Right cardiac atrium (tissue), 5 donors: Measurements from ENCODE around the gene ABCA7. TPM values are rescaled to one million over a fixed set of nuclear protein-coding genes. Genes with fewer than 3 reads are reported as not detected.

Experiments
- ATAC-seq, 2 donors: fragments of 200-7000 bp; cut with Tn5 transposase; one replicate each; pipeline versions ENCODE4 v1.8.0 to v1.9.1; 2020; ENCODE audit warnings: moderate library complexity in 2 of 2, mild to moderate bottlenecking in 1 of 2
- DNase-seq, 3 donors: peaks; one replicate each; pipeline ENCODE4 v3.0.0-alpha.2; 2020
- H3K27ac ChIP-seq: one replicate; pipeline ENCODE4 v1.5.1; 2013; ENCODE audit warnings: mild to moderate bottlenecking, low read length, control low read depth, moderate library complexity
- H3K27me3 ChIP-seq: one replicate; pipeline ENCODE4 v1.6.1; 2013; ENCODE audit not compliant: control insufficient read depth, insufficient read depth
- H3K4me1 ChIP-seq: one replicate; pipeline ENCODE4 v1.6.1; 2013; ENCODE audit warnings: low read length; ENCODE audit not compliant: control insufficient read depth, insufficient read depth
- H3K4me3 ChIP-seq: one replicate; pipeline ENCODE4 v1.5.1; 2013; ENCODE audit warnings: low read length, control low read depth
- H3K9me3 ChIP-seq: one replicate; pipeline ENCODE4 v1.6.1; 2013; ENCODE audit warnings: low read length; ENCODE audit not compliant: control insufficient read depth
- whole genome bisulfite sequencing: extraction: QIAGEN DNeasy Blood & Tissue Kit; methylation state at CpG from one replicate; pipeline ENCODE4 v1.1.7; 2013; 5-methylcytosine and 5-hydroxymethylcytosine counted together
- intact Hi-C, 4 donors: fragments of 100-400 bp; cut with DNase I; formaldehyde crosslinking; loops; one replicate each; pipeline versions ENCODE4 v1.11.0 to v1.14.0; 2022 to 2023
- polyA plus RNA-seq: library from polyadenylated mRNA; stranded (reverse); fragments of 200-250 nt; gene quantifications from one replicate; pipeline ENCODE4 v1.2.3, GENCODE V29; 2013
- total RNA-seq, 4 donors: library from RNA; stranded (reverse); fragmentation: NEBNext Ultra II Directional; extraction: Animal tissue kit (Norgen Biotek cat#: 25700); gene quantifications; one replicate each; pipeline ENCODE4 v1.2.1, GENCODE V29; 2021
- donor health status: healthy with polysubstance abuse.
- donor health status: DM: no; HTN: yes; CAD: no.
- donor health status: DM: no; HTN: no; CAD: no.
- donor health status: DM: no; HTN: yes; CAD: no; lungs with severe emphysema.
- donor health status: DM: yes; HTN: yes; CAD: no.

ABCA7 gene
- total and polyA plus RNA-seq, 5 donors = 7.3 to 10.4 (median 9.1) TPM

- 90% methylated on average over 31 of the region's 31 CpGs for WGBS
- intact Hi-C loops = no loop called here
- H3K27me3 ChIP-seq = no peaks in the 10 kb centered on the region
- no peak overlapping the region for H3K4me3 ChIP-seq
- peak in 1 of 2 donors; percentile 6 for ATAC-seq
- DNase-seq = peak in 1 of 3 donors; percentile 51
- H3K4me1 ChIP-seq = no peaks in the 10 kb centered on the region
- H3K27ac ChIP-seq = no peak overlapping the region
- peaks cover 5% of the 10 kb centered on the region for H3K9me3 ChIP-seq
Observed at GRCh38 chr19:1053176-1054101, 13.5 kb downstream of the ABCA7 start.

DNA sequence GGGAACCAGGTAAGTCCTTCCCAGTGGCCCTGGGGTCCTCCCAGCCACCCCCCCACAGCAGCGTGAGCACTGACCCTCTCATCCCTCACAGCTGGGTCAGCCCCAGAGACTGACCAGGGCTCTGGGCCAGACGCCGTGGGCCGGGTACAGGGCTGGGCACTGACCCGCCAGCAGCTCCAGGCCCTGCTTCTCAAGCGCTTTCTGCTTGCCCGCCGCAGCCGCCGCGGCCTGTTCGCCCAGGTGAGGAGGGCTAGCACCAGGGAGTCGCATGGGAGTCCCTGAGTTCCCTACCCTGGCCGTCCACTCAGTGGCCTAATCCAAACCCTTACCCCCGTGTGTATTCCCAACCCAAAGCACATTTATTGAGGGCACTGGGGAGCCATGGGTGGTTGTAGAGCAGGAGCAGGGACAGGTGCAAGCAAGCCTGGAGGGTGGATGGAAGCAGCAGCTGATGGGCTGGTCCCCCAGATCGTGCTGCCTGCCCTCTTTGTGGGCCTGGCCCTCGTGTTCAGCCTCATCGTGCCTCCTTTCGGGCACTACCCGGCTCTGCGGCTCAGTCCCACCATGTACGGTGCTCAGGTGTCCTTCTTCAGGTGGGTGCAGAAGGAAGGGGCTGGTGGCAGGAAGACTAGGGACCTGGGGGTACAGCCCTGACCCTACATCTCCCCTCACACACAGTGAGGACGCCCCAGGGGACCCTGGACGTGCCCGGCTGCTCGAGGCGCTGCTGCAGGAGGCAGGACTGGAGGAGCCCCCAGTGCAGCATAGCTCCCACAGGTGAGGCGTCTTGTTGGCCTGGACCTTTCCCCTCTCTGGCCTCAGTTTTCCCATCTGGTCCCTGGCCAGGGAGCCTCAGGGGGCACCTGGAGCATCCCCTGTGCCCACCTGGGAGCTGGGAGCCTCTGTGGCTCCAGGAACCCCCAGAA is 14.5 kb downstream of the ABCA7 start:
- Histone ChIP-seq H3K27me3 (no peaks in the 10 kb centered on the region), H3K9me3 (peaks cover 5% of the 10 kb centered on the region), H3K4me1 (no peaks in the 10 kb centered on the region), H3K27ac (no peak overlapping the region), H3K4me3 (no peak overlapping the region)
- ATAC-seq (peak in 1 of 2 donors; percentile 5), DNase-seq (peak in 1 of 3 donors; percentile 42)
- intact Hi-C loops = no loop called here
- 93% methylated on average over 28 of the region's 28 CpGs for WGBS

DNA sequence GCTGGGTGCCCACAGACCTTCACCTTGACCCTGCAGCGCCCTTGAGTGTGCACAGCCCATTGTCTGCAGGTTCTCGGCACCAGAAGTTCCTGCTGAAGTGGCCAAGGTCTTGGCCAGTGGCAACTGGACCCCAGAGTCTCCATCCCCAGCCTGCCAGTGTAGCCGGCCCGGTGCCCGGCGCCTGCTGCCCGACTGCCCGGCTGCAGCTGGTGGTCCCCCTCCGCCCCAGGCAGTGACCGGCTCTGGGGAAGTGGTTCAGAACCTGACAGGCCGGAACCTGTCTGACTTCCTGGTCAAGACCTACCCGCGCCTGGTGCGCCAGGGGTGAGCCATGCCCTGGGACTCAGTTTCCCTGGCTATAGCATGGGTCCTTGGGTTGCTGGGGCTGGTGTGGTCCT is 15.1 kb downstream of the ABCA7 start:
- ATAC-seq (no peak), DNase-seq (peak in 2 of 3 donors; percentile 43 to 46)
- intact Hi-C loops = no loop called here
- Histone ChIP-seq H3K9me3 (peaks cover 5% of the 10 kb centered on the region), H3K27me3 (no peaks in the 10 kb centered on the region), H3K4me1 (no peaks in the 10 kb centered on the region), H3K27ac (no peak overlapping the region), H3K4me3 (no peak overlapping the region)
- WGBS = 94% methylated on average over 14 of the region's 14 CpGs

GRCh38 chr19:1055886-1056620 is 16.1 kb downstream of the ABCA7 start:
- Histone ChIP-seq H3K4me3 (no peak overlapping the region), H3K9me3 (peaks cover 5% of the 10 kb centered on the region), H3K27ac (no peak overlapping the region), H3K4me1 (no peaks in the 10 kb centered on the region), H3K27me3 (no peaks in the 10 kb centered on the region)
- whole genome bisulfite sequencing = 98% methylated on average over 20 of the region's 20 CpGs
- DNase-seq (peak in 1 of 3 donors; percentile 40), ATAC-seq (no peak)
- intact Hi-C loops = no loop called here

DNA sequence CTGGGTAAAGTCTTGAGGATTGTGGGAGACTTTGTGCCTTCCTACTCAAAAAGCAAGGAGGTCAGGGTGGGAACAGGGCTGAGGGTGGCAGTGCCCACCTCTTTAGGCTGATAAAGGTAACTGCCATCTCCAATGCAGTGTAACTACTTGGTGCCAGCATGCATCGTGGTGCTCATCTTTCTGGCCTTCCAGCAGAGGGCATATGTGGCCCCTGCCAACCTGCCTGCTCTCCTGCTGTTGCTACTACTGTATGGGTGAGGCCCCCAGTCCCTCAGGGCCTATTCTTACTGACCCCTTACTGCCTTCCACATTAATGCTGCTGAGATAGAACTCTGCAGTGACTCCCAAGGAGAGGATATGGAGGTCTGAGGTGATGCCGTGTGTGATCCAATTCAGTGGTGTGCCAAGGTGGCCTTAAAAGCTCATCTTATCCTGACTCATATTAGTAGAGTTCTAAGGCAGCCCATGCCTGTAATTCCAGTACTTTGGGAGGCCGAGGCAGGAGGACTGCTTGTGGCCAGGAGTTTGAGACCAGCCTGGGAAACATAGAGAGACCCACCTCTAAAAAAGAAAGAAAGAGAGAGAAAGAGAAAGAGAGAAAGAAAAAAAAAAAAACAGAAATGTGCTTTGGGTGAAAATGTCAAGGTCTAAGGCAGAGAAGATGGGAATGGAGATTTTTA is 17.4 kb downstream of the ABCA7 start:
- Histone ChIP-seq H3K4me1 (no peaks in the 10 kb centered on the region), H3K27ac (no peak overlapping the region), H3K9me3 (peaks cover 5% of the 10 kb centered on the region), H3K4me3 (no peak overlapping the region), H3K27me3 (no peaks in the 10 kb centered on the region)
- ATAC-seq (no peak), DNase-seq (peak in 1 of 3 donors; percentile 55)
- intact Hi-C loops = no loop called here
- 46% methylated on average over 3 of the region's 3 CpGs for WGBS

DNA sequence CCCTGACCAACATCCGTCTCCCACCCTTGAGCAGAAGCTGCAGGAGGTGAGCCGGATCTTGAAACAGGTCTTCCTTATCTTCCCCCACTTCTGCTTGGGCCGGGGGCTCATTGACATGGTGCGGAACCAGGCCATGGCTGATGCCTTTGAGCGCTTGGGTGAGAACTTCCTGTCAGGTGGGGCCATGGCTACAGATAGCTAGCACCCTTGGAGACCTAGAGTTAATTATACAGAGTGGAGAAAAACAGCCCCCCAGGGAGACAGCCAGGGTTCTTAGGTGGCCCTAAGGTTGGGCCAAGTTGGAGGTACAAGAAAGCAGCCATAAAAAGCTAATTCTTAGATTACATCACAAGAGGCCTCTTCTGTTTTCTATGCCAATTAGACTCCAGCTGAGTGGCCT is 18.2 kb downstream of the ABCA7 start:
- no peak for ATAC-seq
- intact Hi-C loops = no loop called here
- Histone ChIP-seq H3K9me3 (peaks cover 5% of the 10 kb centered on the region), H3K4me1 (no peaks in the 10 kb centered on the region), H3K27me3 (no peaks in the 10 kb centered on the region), H3K27ac (no peak overlapping the region), H3K4me3 (no peak overlapping the region)
- WGBS = 95% methylated on average over 5 of the region's 5 CpGs
- DNase-seq = no peak

- 91% methylated on average over 5 of the region's 5 CpGs for WGBS
- ATAC-seq (no peak), DNase-seq (no peak)
- intact Hi-C loops = no loop called here
- Histone ChIP-seq H3K4me3 (no peak overlapping the region), H3K9me3 (peaks cover 5% of the 10 kb centered on the region), H3K27me3 (no peaks in the 10 kb centered on the region), H3K4me1 (no peaks in the 10 kb centered on the region), H3K27ac (no peak overlapping the region)
Observed at GRCh38 chr19:1060689-1061088, 20.8 kb downstream of the ABCA7 start.

GRCh38 chr19:1061987-1062386 is 22.1 kb downstream of the ABCA7 start:
- 94% methylated on average over 20 of the region's 20 CpGs for WGBS
- peak in 1 of 3 donors; percentile 45 for DNase-seq
- H3K4me1 ChIP-seq = no peaks in the 10 kb centered on the region
- ATAC-seq = no peak
- H3K27ac ChIP-seq = no peak overlapping the region
- intact Hi-C loops = no loop called here
- no peak overlapping the region for H3K4me3 ChIP-seq
- peaks cover 5% of the 10 kb centered on the region for H3K9me3 ChIP-seq
- no peaks in the 10 kb centered on the region for H3K27me3 ChIP-seq

GRCh38 chr19:1062387-1063029 is 22.6 kb downstream of the ABCA7 start:
- Histone ChIP-seq H3K4me1 (no peaks in the 10 kb centered on the region), H3K9me3 (peaks cover 2% of the 10 kb centered on the region), H3K27ac (no peak overlapping the region), H3K27me3 (no peaks in the 10 kb centered on the region), H3K4me3 (no peak overlapping the region)
- peak in 1 of 3 donors; percentile 37 for DNase-seq
- WGBS = 87% methylated on average over 17 of the region's 17 CpGs
- intact Hi-C loops = no loop called here
- no peak for ATAC-seq
